Measurements from ENCODE around the gene NPLOC4.
A peak's percentile ranks its signal among the peaks of the same experiment; 100 is the strongest.

Gene NPLOC4

GRCh38 chr17:81566461-81567126 lies 70.3 kb downstream of the NPLOC4 start:
- peak; percentile 96 for DNase-seq (ENCODE audit: low read depth, low spot score)

GRCh38 chr17:81565231-81565630 lies 71.7 kb downstream of the NPLOC4 start:
- DNase-seq (ENCODE audit: low read depth, low spot score), result no peak

- DNase-seq (ENCODE audit: low read depth, low spot score), result no peak
These were observed 72.1 kb downstream of the NPLOC4 start for GRCh38 chr17:81564778-81565177.

GRCh38 chr17:81563861-81564586 lies 72.9 kb downstream of the NPLOC4 start:
- DNase-seq (ENCODE audit: low read depth, low spot score), result no peak

GRCh38 chr17:81561494-81561885 lies 75.4 kb downstream of the NPLOC4 start:
- DNase-seq (ENCODE audit: low read depth, low spot score), result no peak

GRCh38 chr17:81558941-81559806 lies 77.7 kb downstream of the NPLOC4 start:
- DNase-seq (ENCODE audit: low read depth, low spot score), result no peak

- no peak for DNase-seq (ENCODE audit: low read depth, low spot score)
These were observed 78.8 kb downstream of the NPLOC4 start for GRCh38 chr17:81558115-81558468.

- no peak for DNase-seq (ENCODE audit: low read depth, low spot score)
These were observed 79.4 kb downstream of the NPLOC4 start for GRCh38 chr17:81557276-81558114.

- DNase-seq (ENCODE audit: low read depth, low spot score), result no peak
These were observed 80.0 kb downstream of the NPLOC4 start for GRCh38 chr17:81556863-81557262.

GRCh38 chr17:81556175-81556691 lies 80.7 kb downstream of the NPLOC4 start:
- DNase-seq (ENCODE audit: low read depth, low spot score), result no peak

- no peak for DNase-seq (ENCODE audit: low read depth, low spot score)
These were observed 83.2 kb downstream of the NPLOC4 start for GRCh38 chr17:81553616-81554181.

GRCh38 chr17:81553018-81553615 lies 83.8 kb downstream of the NPLOC4 start:
- no peak for DNase-seq (ENCODE audit: low read depth, low spot score)

GRCh38 chr17:81552244-81553017 lies 84.5 kb downstream of the NPLOC4 start, which contains the start of gene FAAP100:
FAAP100 (minus strand) TSS chr17:81552353; CDS start chr17:81552330, 23 bp downstream.
- DNase-seq (ENCODE audit: low read depth, low spot score), result no peak

GRCh38 chr17:81551458-81552243 lies 85.3 kb downstream of the NPLOC4 start:
- DNase-seq (ENCODE audit: low read depth, low spot score), result no peak

GRCh38 chr17:81550830-81551457 lies 86.0 kb downstream of the NPLOC4 start:
- no peak for DNase-seq (ENCODE audit: low read depth, low spot score)

- DNase-seq (ENCODE audit: low read depth, low spot score), result no peak
These were observed 86.6 kb downstream of the NPLOC4 start for GRCh38 chr17:81550285-81550684.

GRCh38 chr17:81549826-81550225 lies 87.1 kb downstream of the NPLOC4 start:
- DNase-seq (ENCODE audit: low read depth, low spot score), result no peak

GRCh38 chr17:81549031-81549557 lies 87.8 kb downstream of the NPLOC4 start:
- DNase-seq (ENCODE audit: low read depth, low spot score), result no peak

Data from smooth muscle cell of the brain vasculature (primary cell).